Mesendoderm (in vitro differentiated cells): ENCODE results near the gene TRIM32.

Source experiments
- DNase-seq: peaks from one replicate; pipeline ENCODE4 v3.0.0; 2013
- H2AK5ac ChIP-seq: 2 replicates; pipeline ENCODE4 v1.6.1; 2013; ENCODE audit warnings: low read length, inconsistent platforms
- H2BK120ac ChIP-seq: 2 replicates; pipeline ENCODE4 v1.6.1; 2013; ENCODE audit warnings: low read depth, mild to moderate bottlenecking, low read length, moderate library complexity, mixed read lengths
- H2BK15ac ChIP-seq: replicated peaks from 2 replicates; pipeline ENCODE4 v1.6.1; 2013; ENCODE audit warnings: low read depth, mild to moderate bottlenecking, moderate library complexity
- H2BK5ac ChIP-seq: 2 replicates; pipeline ENCODE4 v1.6.1; 2013; ENCODE audit warnings: low read length, inconsistent platforms
- H3K18ac ChIP-seq: 2 replicates; pipeline ENCODE4 v1.6.1; 2013; ENCODE audit warnings: mild to moderate bottlenecking, low read length, mixed read lengths
- H3K23ac ChIP-seq: one replicate; pipeline ENCODE4 v1.6.1; 2013; ENCODE audit warnings: low read length
- H3K27ac ChIP-seq: 2 replicates; pipeline ENCODE4 v1.5.1; 2013; ENCODE audit warnings: low read depth, mild to moderate bottlenecking, inconsistent platforms, low read length, moderate library complexity
- H3K27me3 ChIP-seq: 2 replicates; pipeline ENCODE4 v1.6.1; 2013; ENCODE audit warnings: low read length, control low read depth, mild to moderate bottlenecking, inconsistent platforms; ENCODE audit not compliant: insufficient read depth, poor library complexity
- H3K36me3 ChIP-seq: 2 replicates; pipeline ENCODE4 v1.6.1; 2013; ENCODE audit warnings: low read length, inconsistent platforms; ENCODE audit not compliant: control insufficient read depth, insufficient read depth
- H3K4ac ChIP-seq: one replicate; pipeline ENCODE4 v1.6.1; 2013; ENCODE audit warnings: low read depth, mild to moderate bottlenecking, low read length, moderate library complexity
- H3K4me1 ChIP-seq: 2 replicates; pipeline ENCODE4 v1.6.1; 2013; ENCODE audit warnings: low read depth, low read length, inconsistent platforms; ENCODE audit not compliant: control insufficient read depth
- H3K4me2 ChIP-seq: 2 replicates; pipeline ENCODE4 v1.6.1; 2013; ENCODE audit warnings: low read length
- H3K4me3 ChIP-seq: 2 replicates; pipeline ENCODE4 v1.5.1; 2013; ENCODE audit warnings: mild to moderate bottlenecking, low read length
- H3K56ac ChIP-seq: one replicate; pipeline ENCODE4 v1.6.1; 2013; ENCODE audit warnings: low read length
- H3K79me1 ChIP-seq: 2 replicates; pipeline ENCODE4 v1.6.1; 2013; ENCODE audit warnings: low read length, inconsistent platforms
- H3K79me2 ChIP-seq: 2 replicates; pipeline ENCODE4 v1.6.1; 2013; ENCODE audit warnings: mild to moderate bottlenecking, low read length; ENCODE audit not compliant: control insufficient read depth, insufficient read depth
- H3K9ac ChIP-seq: 2 replicates; pipeline ENCODE4 v1.6.1; 2013; ENCODE audit warnings: low read length, inconsistent platforms
- H4K5ac ChIP-seq: one replicate; pipeline ENCODE4 v1.6.1; 2013; ENCODE audit warnings: low read length
- H4K8ac ChIP-seq: one replicate; pipeline ENCODE4 v1.6.1; 2013; ENCODE audit warnings: low read depth, mild to moderate bottlenecking, control low read depth, low read length, moderate library complexity
- WGBS: extraction: QIAGEN DNeasy Blood & Tissue Kit; methylation state at CpG from one replicate; pipeline ENCODE4 v1.1.7; 2013; ENCODE audit warnings: low lambda C conversion rate, missing lambda C conversion rate; ENCODE audit not compliant: insufficient coverage; ENCODE audit errors: extremely low coverage; 5-methylcytosine and 5-hydroxymethylcytosine counted together

Gene TRIM32

GRCh38 chr9:116685166-116685565, 1.9 kb upstream of the TRIM32 start:
- WGBS, result no CpG with 5 or more reads among the region's 4 CpGs
- Histone ChIP-seq H3K4me2 (no peak overlapping the region), H3K27ac (no peak overlapping the region), H3K4me1 (peaks cover 6% of the 10 kb centered on the region), H3K9ac (no peak overlapping the region), H3K4me3 (no peak overlapping the region), H3K79me1 (peaks cover 9% of the 10 kb centered on the region), H3K23ac (no peak overlapping the region), H2BK5ac (no peak overlapping the region), H3K56ac (no peak overlapping the region), H3K79me2 (peaks cover 6% of the 10 kb centered on the region), H2BK15ac (no peak overlapping the region), H2BK120ac (no peak overlapping the region), H4K5ac (no peak overlapping the region), H4K8ac (no peak overlapping the region), H3K18ac (no peak overlapping the region), H3K27me3 (no peaks in the 10 kb centered on the region), H3K36me3 (no peaks in the 10 kb centered on the region), H2AK5ac (no peak overlapping the region), H3K4ac (no peak overlapping the region)
- DNase-seq, result no peak

DNA sequence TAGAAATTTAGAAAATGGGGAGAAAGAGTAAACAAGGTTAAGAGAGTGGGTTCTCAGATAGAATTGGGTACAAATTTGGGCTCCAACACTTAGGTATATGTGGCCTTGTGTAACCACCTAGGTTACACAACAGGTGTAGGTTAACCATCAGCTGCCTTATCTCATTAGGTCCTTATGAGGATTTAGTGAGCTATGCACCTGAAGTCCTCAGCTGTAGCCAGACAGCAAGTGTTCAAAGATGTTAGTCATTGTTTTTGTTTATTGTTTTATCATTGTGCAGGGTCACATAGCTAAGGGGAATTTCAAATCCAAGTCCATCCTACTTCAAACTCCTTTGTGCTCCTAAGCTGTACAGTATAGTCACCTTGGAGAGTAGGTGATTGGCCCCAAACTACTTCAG, 970 bp upstream of the TRIM32 start:
- no peak overlapping the region for H3K9ac ChIP-seq
- H3K79me2 ChIP-seq, result peaks cover 6% of the 10 kb centered on the region
- H3K4ac ChIP-seq, result no peak overlapping the region
- peaks cover 6% of the 10 kb centered on the region for H3K4me1 ChIP-seq
- no peak overlapping the region for H4K5ac ChIP-seq
- H3K18ac ChIP-seq, result no peak overlapping the region
- H2AK5ac ChIP-seq, result no peak overlapping the region
- peaks cover 9% of the 10 kb centered on the region for H3K79me1 ChIP-seq
- no peaks in the 10 kb centered on the region for H3K27me3 ChIP-seq
- H2BK15ac ChIP-seq, result no peak overlapping the region
- no peak overlapping the region for H3K4me3 ChIP-seq
- H3K23ac ChIP-seq, result no peak overlapping the region
- H4K8ac ChIP-seq, result no peak overlapping the region
- H3K56ac ChIP-seq, result no peak overlapping the region
- H2BK120ac ChIP-seq, result no peak overlapping the region
- no peak overlapping the region for H3K27ac ChIP-seq
- H3K36me3 ChIP-seq, result no peaks in the 10 kb centered on the region
- H3K4me2 ChIP-seq, result no peak overlapping the region
- no peak overlapping the region for H2BK5ac ChIP-seq
- DNase-seq, result no peak

GRCh38 chr9:116686693-116687073, 422 bp upstream of the TRIM32 start:
- Histone ChIP-seq H3K4me2 (peak overlapping the region; percentile 71), H3K4me3 (peak overlapping the region; percentile 36), H3K56ac (peak overlapping the region; percentile 84), H2BK15ac (no peak overlapping the region), H3K4me1 (peaks cover 6% of the 10 kb centered on the region), H3K4ac (no peak overlapping the region), H2AK5ac (no peak overlapping the region), H3K36me3 (no peaks in the 10 kb centered on the region), H3K79me2 (peaks cover 6% of the 10 kb centered on the region), H2BK5ac (peak overlapping the region; percentile 25), H2BK120ac (no peak overlapping the region), H3K79me1 (peaks cover 9% of the 10 kb centered on the region), H3K27ac (no peak overlapping the region), H3K18ac (no peak overlapping the region), H3K27me3 (no peaks in the 10 kb centered on the region), H3K23ac (no peak overlapping the region), H4K5ac (no peak overlapping the region), H3K9ac (peak overlapping the region; percentile 76), H4K8ac (no peak overlapping the region)
- no CpG with 5 or more reads among the region's 7 CpGs for WGBS
- no peak for DNase-seq

DNA sequence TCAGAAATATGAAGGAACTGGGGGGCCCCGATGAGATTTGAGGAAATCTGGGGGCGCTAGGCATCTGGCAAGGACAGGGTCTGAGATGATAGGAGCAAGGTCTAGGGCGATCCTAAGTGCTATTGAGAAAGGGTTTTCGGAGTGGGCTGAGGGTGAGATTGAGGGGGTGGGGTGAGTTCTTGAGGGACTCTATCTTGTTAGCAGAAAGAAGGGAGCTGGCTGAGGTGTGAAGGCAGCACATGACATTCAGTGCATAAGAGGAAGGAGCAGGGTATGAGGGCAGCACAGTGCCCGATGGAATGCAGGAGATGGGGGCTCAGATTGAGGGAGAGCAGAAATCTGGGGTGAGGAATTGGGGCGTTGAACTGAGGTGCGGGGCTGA, 640 bp downstream of the TRIM32 start:
- Histone ChIP-seq H3K18ac (peak overlapping the region; percentile 91), H2AK5ac (peak overlapping the region; percentile 62), H3K4me3 (peak overlapping the region; percentile 72), H3K27ac (no peak overlapping the region), H4K5ac (no peak overlapping the region), H2BK120ac (peak overlapping the region; percentile 18), H2BK15ac (no peak overlapping the region), H4K8ac (no peak overlapping the region), H2BK5ac (no peak overlapping the region), H3K4ac (peak overlapping the region; percentile 28), H3K4me1 (peaks cover 6% of the 10 kb centered on the region), H3K23ac (peak overlapping the region; percentile 90), H3K36me3 (no peaks in the 10 kb centered on the region), H3K79me1 (peaks cover 9% of the 10 kb centered on the region), H3K4me2 (peak overlapping the region; percentile 92), H3K9ac (peak overlapping the region; percentile 86), H3K27me3 (no peaks in the 10 kb centered on the region), H3K79me2 (peaks cover 6% of the 10 kb centered on the region), H3K56ac (peak overlapping the region; percentile 92)
- DNase-seq, result peak; percentile 44
- no CpG with 5 or more reads among the region's 7 CpGs for WGBS

- Histone ChIP-seq H3K79me1 (peaks cover 13% of the 10 kb centered on the region), H3K4me2 (no peak overlapping the region), H3K4me1 (peaks cover 6% of the 10 kb centered on the region), H2BK120ac (no peak overlapping the region), H3K79me2 (peaks cover 6% of the 10 kb centered on the region), H2BK5ac (no peak overlapping the region), H3K4me3 (no peak overlapping the region), H2BK15ac (no peak overlapping the region), H4K5ac (no peak overlapping the region), H3K9ac (no peak overlapping the region), H3K36me3 (no peaks in the 10 kb centered on the region), H3K4ac (no peak overlapping the region), H3K56ac (no peak overlapping the region), H4K8ac (no peak overlapping the region), H2AK5ac (no peak overlapping the region), H3K23ac (no peak overlapping the region), H3K18ac (no peak overlapping the region), H3K27ac (no peak overlapping the region), H3K27me3 (no peaks in the 10 kb centered on the region)
- DNase-seq, result no peak
- no CpG with 5 or more reads among the region's 3 CpGs for WGBS
These were observed 1.8 kb downstream of the TRIM32 start for GRCh38 chr9:116688806-116689485.

GRCh38 chr9:116689486-116690032, 2.5 kb downstream of the TRIM32 start:
- Histone ChIP-seq H3K36me3 (no peaks in the 10 kb centered on the region), H2BK15ac (no peak overlapping the region), H2AK5ac (no peak overlapping the region), H4K5ac (no peak overlapping the region), H3K4me3 (no peak overlapping the region), H3K56ac (no peak overlapping the region), H3K23ac (no peak overlapping the region), H3K79me2 (peaks cover 6% of the 10 kb centered on the region), H3K4ac (no peak overlapping the region), H3K4me1 (peaks cover 6% of the 10 kb centered on the region), H2BK5ac (no peak overlapping the region), H3K27me3 (no peaks in the 10 kb centered on the region), H3K4me2 (no peak overlapping the region), H2BK120ac (no peak overlapping the region), H3K27ac (no peak overlapping the region), H3K18ac (no peak overlapping the region), H4K8ac (no peak overlapping the region), H3K79me1 (peaks cover 13% of the 10 kb centered on the region), H3K9ac (no peak overlapping the region)
- no peak for DNase-seq
- no CpG with 5 or more reads among the region's 3 CpGs for WGBS
